Neural cell (in vitro differentiated cells): ENCODE measurements around the gene DHX34.

Source experiments
- CTCF ChIP-seq: fragments of 450-650 bp; IDR thresholded peaks from 2 replicates; pipeline ENCODE4 v1.5.1; 2014; ENCODE audit warnings: antibody characterized with exemption, mild to moderate bottlenecking, moderate library complexity; ENCODE audit not compliant: poor library complexity, severe bottlenecking
- MXI1 ChIP-seq: fragments of 450-650 bp; conservative IDR thresholded peaks from 2 replicates; pipeline ENCODE4 v1.6.1; 2014; ENCODE audit warnings: antibody characterized with exemption, mild to moderate bottlenecking; ENCODE audit not compliant: poor library complexity, severe bottlenecking
- RAD21 ChIP-seq: fragments of 450-650 bp; conservative IDR thresholded peaks from 2 replicates; pipeline ENCODE4 v1.6.1; 2014; ENCODE audit warnings: antibody characterized with exemption, mild to moderate bottlenecking, moderate library complexity
- REST ChIP-seq: IDR thresholded peaks from 2 replicates; pipeline ENCODE4 v1.6.1; 2012; ENCODE audit warnings: borderline replicate concordance
- SMC3 ChIP-seq: fragments of 450-650 bp; conservative IDR thresholded peaks from 2 replicates; pipeline ENCODE4 v1.6.1; 2014; ENCODE audit warnings: antibody characterized with exemption, mild to moderate bottlenecking, moderate library complexity; ENCODE audit not compliant: poor library complexity
- TAF1 ChIP-seq: IDR thresholded peaks from 2 replicates; pipeline ENCODE4 v1.6.1; 2012; ENCODE audit warnings: low read depth

- TF ChIP-seq REST (no peak), SMC3 (no peak), CTCF (no peak), TAF1 (no peak), RAD21 (no peak), MXI1 (no peak)
These were observed 8.9 kb downstream of the DHX34 start for GRCh38 chr19:47357788-47358680.
